Thyroid gland (tissue), 4 donors: ENCODE measurements around the gene C17orf113. TPM values are rescaled to one million over a fixed set of nuclear protein-coding genes. Genes with fewer than 3 reads are reported as not detected.

Experiments
- DNase-seq, 2 donors: peaks; one replicate each; pipeline ENCODE4 v3.0.0-alpha.2; 2019
- H3K27ac ChIP-seq, 3 donors: fragments of 200-600 bp; sonication (generic); 1 replicate in 2 of 3; 2 replicates in 1 of 3; pipeline ENCODE4 v1.5.1; 2016 to 2019; ENCODE audit warnings: mild to moderate bottlenecking in 1 of 3, moderate library complexity in 1 of 3
- H3K27me3 ChIP-seq: fragments of 200-600 bp; sonication (generic); one replicate; pipeline ENCODE4 v1.5.1; 2019
- H3K36me3 ChIP-seq, 2 donors: fragments of 200-600 bp; sonication (generic); one replicate each; pipeline ENCODE4 v1.5.1; 2016 to 2019
- H3K4me1 ChIP-seq, 2 donors: fragments of 200-600 bp; sonication (generic); one replicate each; pipeline ENCODE4 v1.5.1; 2017 to 2019
- H3K4me3 ChIP-seq, 3 donors: fragments of 200-600 bp; sonication (generic); replicated peaks in 1 of 3; 1 replicate in 2 of 3; 2 replicates in 1 of 3; pipeline ENCODE4 v1.5.1; 2016; ENCODE audit warnings: mild to moderate bottlenecking in 1 of 3
- H3K9me3 ChIP-seq: fragments of 200-600 bp; sonication (generic); one replicate; pipeline ENCODE4 v1.5.1; 2017
- POLR2A ChIP-seq, 2 donors: fragments of 450-650 bp; IDR thresholded peaks; one replicate each; pipeline ENCODE4 v1.6.1; 2017; ENCODE audit warnings: antibody characterized with exemption in 2 of 2, mild to moderate bottlenecking in 2 of 2, moderate library complexity in 1 of 2
- WGBS, 2 donors: methylation state at CpG; one replicate each; pipeline ENCODE4 v1.1.5; 2017; 5-methylcytosine and 5-hydroxymethylcytosine counted together
- intact Hi-C: fragments of 100-400 bp; cut with DNase I; formaldehyde crosslinking; loops from one replicate; pipeline ENCODE4 v1.15.1; 2023
- total RNA-seq, 4 donors: library from RNA; depleted of rRNA; stranded (reverse); fragments of >200 nt; gene quantifications; one replicate each; pipeline ENCODE4 v1.2.3, GENCODE V29; 2016
- TF ChIP-seq, protein P1 (sequence below), 6 experiments: fragments of 200-600 bp in 3 of 6; fragments of 450-650 bp in 3 of 6; sonication (generic) in 3 of 6; IDR thresholded peaks; one replicate each; pipeline ENCODE4 v1.5.1; 2016 to 2019; ENCODE audit warnings: antibody characterized with exemption in 6 of 6, mild to moderate bottlenecking in 2 of 6, inconsistent platforms in 1 of 6, moderate library complexity in 1 of 6

Gene C17orf113
- total RNA-seq, 4 donors from 2014 or later, result 1.2 to 3.7 (median 2.1) TPM

DNA sequence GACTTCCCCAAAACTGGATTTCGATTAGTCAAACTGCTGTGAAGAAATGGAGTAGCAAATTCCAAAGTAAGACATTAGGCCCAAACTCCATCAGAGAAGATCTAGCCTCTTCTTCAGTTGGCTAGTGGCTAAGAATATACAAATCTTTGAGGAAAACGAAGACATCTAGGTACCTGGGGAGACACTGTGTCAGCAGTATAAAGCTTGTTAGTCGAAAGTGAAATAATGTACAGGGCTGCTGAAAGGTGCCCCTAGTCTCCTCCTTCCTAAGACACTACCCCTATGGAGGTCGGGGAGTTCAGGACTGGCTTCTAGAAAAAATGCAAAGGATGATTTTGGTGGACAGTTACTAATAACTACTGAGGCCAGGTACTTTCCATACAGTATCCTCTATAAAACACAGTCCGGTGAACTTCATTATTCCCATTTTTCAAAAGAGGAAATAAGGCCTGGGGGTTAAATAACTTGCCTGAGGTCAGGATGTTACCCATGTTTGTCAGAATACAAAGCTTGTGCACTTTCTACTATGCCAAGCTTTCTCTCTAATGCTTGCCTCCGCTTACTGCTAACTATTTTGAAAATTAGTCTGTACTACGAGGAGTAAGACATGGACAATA is 48.1 kb downstream of the C17orf113 start:
- no peak overlapping the region for H3K27ac ChIP-seq
- peaks cover 5% of the 10 kb centered on the region in 2 donors for H3K4me1 ChIP-seq
- intact Hi-C loops, result no loop called here
- H3K9me3 ChIP-seq, result no peaks in the 10 kb centered on the region
- H3K27me3 ChIP-seq, result no peaks in the 10 kb centered on the region
- no peak overlapping the region for H3K4me3 ChIP-seq
- 83 to 91% methylated on average over 7 of the region's 7 CpGs for WGBS, 2 donors
- H3K36me3 ChIP-seq, result peaks cover 20 to 21% of the 10 kb centered on the region in 2 donors
- TF ChIP-seq POLR2A (IDR thresholded peaks at IDR 0.05), result no peak
- TF ChIP-seq, protein P1, sequence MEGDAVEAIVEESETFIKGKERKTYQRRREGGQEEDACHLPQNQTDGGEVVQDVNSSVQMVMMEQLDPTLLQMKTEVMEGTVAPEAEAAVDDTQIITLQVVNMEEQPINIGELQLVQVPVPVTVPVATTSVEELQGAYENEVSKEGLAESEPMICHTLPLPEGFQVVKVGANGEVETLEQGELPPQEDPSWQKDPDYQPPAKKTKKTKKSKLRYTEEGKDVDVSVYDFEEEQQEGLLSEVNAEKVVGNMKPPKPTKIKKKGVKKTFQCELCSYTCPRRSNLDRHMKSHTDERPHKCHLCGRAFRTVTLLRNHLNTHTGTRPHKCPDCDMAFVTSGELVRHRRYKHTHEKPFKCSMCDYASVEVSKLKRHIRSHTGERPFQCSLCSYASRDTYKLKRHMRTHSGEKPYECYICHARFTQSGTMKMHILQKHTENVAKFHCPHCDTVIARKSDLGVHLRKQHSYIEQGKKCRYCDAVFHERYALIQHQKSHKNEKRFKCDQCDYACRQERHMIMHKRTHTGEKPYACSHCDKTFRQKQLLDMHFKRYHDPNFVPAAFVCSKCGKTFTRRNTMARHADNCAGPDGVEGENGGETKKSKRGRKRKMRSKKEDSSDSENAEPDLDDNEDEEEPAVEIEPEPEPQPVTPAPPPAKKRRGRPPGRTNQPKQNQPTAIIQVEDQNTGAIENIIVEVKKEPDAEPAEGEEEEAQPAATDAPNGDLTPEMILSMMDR (IDR thresholded peaks at IDR 0.05), result no peak
- no peak for DNase-seq

DNA sequence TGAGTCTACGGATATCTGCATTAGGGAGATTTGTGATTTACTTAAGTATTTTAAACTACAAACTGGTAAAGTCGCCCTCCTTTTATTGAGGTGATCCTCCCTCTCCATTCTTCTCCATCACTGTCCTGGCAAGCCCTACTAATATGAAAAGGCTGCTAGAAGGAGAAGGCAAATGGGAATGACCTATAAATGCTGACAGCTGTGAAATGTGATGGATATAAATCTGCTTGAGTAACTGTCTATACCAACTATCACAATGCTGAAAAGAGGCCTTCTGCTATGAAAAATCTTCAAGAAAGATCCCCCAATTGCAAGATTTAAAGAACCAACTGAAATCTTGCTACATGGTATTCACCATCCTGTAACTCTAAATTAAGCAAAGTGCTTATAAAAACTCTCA is 48.7 kb downstream of the C17orf113 start:
- intact Hi-C loops, result no loop called here
- H3K27ac ChIP-seq, result no peak overlapping the region
- no peaks in the 10 kb centered on the region for H3K27me3 ChIP-seq
- DNase-seq, result no peak
- peaks cover 25 to 27% of the 10 kb centered on the region in 2 donors for H3K36me3 ChIP-seq
- H3K4me3 ChIP-seq, result no peak overlapping the region
- no peak for TF ChIP-seq POLR2A (IDR thresholded peaks at IDR 0.05)
- TF ChIP-seq, protein P1 (IDR thresholded peaks at IDR 0.05), result no peak
- no peaks in the 10 kb centered on the region for H3K4me1 ChIP-seq
- H3K9me3 ChIP-seq, result no peaks in the 10 kb centered on the region
- WGBS, 2 donors, result 93 to 96% methylated on average over 2 of the region's 2 CpGs

DNA sequence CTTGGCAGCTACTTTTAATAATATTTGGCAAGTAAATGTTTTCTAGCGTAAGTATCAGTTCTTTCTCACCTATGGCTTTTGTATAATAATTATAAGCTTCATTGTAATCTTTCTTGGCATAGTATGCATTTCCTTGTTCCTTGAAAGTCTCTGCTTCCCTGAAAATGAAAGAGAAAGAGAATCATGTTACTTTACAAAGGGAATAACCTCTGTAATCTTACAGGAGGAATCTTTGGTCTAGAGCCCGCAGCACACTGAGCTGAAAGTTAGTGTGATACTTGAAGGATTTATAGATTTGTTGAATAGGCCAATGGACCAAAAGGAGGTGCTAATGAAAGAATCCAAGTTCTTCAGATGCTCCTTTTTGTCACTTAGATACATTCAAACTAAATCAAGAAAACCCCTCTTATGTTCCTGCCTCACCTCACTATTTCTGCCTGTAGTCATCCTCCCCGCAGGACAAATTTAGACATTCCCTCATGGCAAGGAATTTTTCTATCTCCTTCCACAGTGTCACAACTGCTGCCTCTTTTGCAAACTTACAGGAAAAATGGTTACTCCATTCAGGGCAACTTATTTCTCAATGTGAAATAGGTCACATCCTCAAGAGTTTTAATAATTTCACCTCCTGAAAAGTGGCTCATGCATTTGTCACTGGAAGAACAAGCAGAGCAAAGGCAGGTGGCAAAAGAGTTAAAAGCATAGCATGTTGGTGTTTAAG is 49.8 kb downstream of the C17orf113 start:
- intact Hi-C loops, result no loop called here
- WGBS, 2 donors, result 89 to 90% methylated on average over 3 of the region's 3 CpGs
- Histone ChIP-seq H3K9me3 (no peaks in the 10 kb centered on the region), H3K4me3 (no peak overlapping the region), H3K4me1 (no peaks in the 10 kb centered on the region), H3K27me3 (no peaks in the 10 kb centered on the region), H3K27ac (no peak overlapping the region), H3K36me3 (peaks cover 37 to 38% of the 10 kb centered on the region in 2 donors)
- no peak for DNase-seq
- TF ChIP-seq POLR2A (IDR thresholded peaks at IDR 0.05), result no peak
- TF ChIP-seq, protein P1 (IDR thresholded peaks at IDR 0.05), result no peak

DNA sequence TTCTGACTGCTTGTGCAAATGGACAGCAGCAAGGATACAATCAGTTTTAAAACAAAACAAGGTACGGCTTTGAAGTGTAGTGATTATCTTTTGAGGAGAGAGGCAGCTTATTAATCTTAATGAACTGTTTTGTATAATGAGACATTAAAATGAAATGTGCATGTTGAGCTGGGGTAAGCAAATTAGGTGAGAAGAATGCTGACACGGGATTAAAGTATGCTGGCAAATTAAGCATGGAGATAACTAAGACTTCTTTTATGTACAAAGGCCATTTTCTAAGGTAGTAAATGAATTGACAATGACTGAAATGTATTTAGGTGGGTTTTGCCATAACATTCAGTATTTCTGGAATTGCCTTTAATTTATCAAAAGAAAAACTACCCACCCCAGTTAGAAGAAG is 51.9 kb downstream of the C17orf113 start:
- 37 to 43% methylated on average over 2 of the region's 2 CpGs for WGBS, 2 donors
- TF ChIP-seq POLR2A (IDR thresholded peaks at IDR 0.05), result no peak
- TF ChIP-seq, protein P1 (IDR thresholded peaks at IDR 0.05), result no peak
- intact Hi-C loops, result no loop called here
- Histone ChIP-seq H3K4me1 (no peaks in the 10 kb centered on the region), H3K27me3 (no peaks in the 10 kb centered on the region), H3K9me3 (no peaks in the 10 kb centered on the region), H3K4me3 (no peak overlapping the region), H3K27ac (no peak overlapping the region), H3K36me3 (peaks cover 48 to 49% of the 10 kb centered on the region in 2 donors)
- no peak for DNase-seq

DNA sequence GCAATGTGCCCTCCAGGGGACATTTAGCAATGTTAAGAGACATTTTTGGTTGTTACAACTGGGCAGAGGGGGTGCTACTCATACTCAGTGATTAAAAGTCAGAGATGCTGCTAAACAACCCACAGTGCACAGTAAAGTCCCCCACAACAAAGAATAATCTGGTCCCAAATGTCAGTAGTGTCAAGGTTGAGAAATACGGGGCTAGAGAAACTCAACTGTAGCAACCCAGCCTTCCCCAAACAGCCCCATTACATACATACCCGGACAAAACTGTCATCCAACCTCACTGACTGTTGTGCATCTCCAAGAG is 53.6 kb downstream of the C17orf113 start:
- H3K27ac ChIP-seq, result no peak overlapping the region
- no peaks in the 10 kb centered on the region for H3K9me3 ChIP-seq
- WGBS, 2 donors, result 98 to 100% methylated on average over 2 of the region's 2 CpGs
- intact Hi-C loops, result no loop called here
- peaks cover 62 to 64% of the 10 kb centered on the region in 2 donors for H3K36me3 ChIP-seq
- no peaks in the 10 kb centered on the region for H3K4me1 ChIP-seq
- TF ChIP-seq, protein P1 (IDR thresholded peaks at IDR 0.05), result no peak
- H3K27me3 ChIP-seq, result no peaks in the 10 kb centered on the region
- no peak for DNase-seq
- no peak overlapping the region for H3K4me3 ChIP-seq
